H1 (cell line): ENCODE data around the gene ADTRP. TPM values are rescaled to one million over a fixed set of nuclear protein-coding genes. Genes with fewer than 3 reads are reported as not detected.

Source experiments
- CTCF ChIA-PET: fragments of 300-600 bp; sonication (Branson Sonifier 250); formaldehyde crosslinking; loops from one replicate; lab custom pipeline; 2021; ENCODE audit not compliant: partially characterized antibody; lab: Charles Lee
- POLR2A ChIA-PET: fragments of 300-600 bp; sonication (Branson Sonifier 250); formaldehyde crosslinking; loops from one replicate; lab custom pipeline; 2021; ENCODE audit warnings: inconsistent platforms; ENCODE audit not compliant: partially characterized antibody; lab: Charles Lee
- DNase-seq, 2 experiments: peaks; one replicate each; pipeline versions ENCODE4 v3.0.0 to v3.0.0-alpha.2; 2010 to 2022; ENCODE audit warnings: low spot score in 2 of 2, low read depth in 1 of 2, mixed read lengths in 1 of 2
- FAIRE-seq: peaks from 2 replicates; lab custom pipeline; 2011; peaks lifted over from hg19 to GRCh38; lab: Jason Lieb, UNC
- H2AFZ ChIP-seq: 2 replicates; pipeline ENCODE4 v1.8.1; 2012; ENCODE audit warnings: low read length, inconsistent platforms
- H2AK5ac ChIP-seq: 2 replicates; pipeline ENCODE4 v1.6.1; 2013; ENCODE audit warnings: low read depth, low read length
- H2BK120ac ChIP-seq: replicated peaks from 2 replicates; pipeline ENCODE3; 2013; ENCODE audit warnings: low read depth, low read length, inconsistent platforms
- H2BK12ac ChIP-seq: 2 replicates; pipeline ENCODE4 v1.6.1; 2013; ENCODE audit warnings: low read depth, low read length
- H2BK15ac ChIP-seq: 2 replicates; pipeline ENCODE4 v1.6.1; 2013; ENCODE audit warnings: low read length
- H2BK20ac ChIP-seq: 2 replicates; pipeline ENCODE4 v1.6.1; 2013; ENCODE audit warnings: low read length
- H2BK5ac ChIP-seq: 2 replicates; pipeline ENCODE4 v1.6.1; 2013; ENCODE audit warnings: low read depth, low read length
- H3K14ac ChIP-seq: 2 replicates; pipeline ENCODE4 v1.6.1; 2013; ENCODE audit warnings: inconsistent platforms; ENCODE audit not compliant: insufficient read length
- H3K18ac ChIP-seq: 2 replicates; pipeline ENCODE4 v1.6.1; 2013; ENCODE audit warnings: low read length; ENCODE audit errors: extremely low read depth
- H3K23ac ChIP-seq: 2 replicates; pipeline ENCODE4 v1.6.1; 2013; ENCODE audit warnings: inconsistent platforms; ENCODE audit not compliant: insufficient read length
- H3K23me2 ChIP-seq: 2 replicates; pipeline ENCODE4 v1.6.1; 2013; ENCODE audit warnings: low read depth, low read length
- H3K27ac ChIP-seq: 2 replicates; pipeline ENCODE4 v1.6.1; 2011; ENCODE audit warnings: low read depth, low read length, inconsistent platforms
- H3K27me3 ChIP-seq, 4 experiments: replicated peaks in 1 of 4; 1 replicate in 1 of 4; 2 replicates in 3 of 4; pipeline versions ENCODE4 v1.6.1 to v1.8.1; 2011 to 2013; ENCODE audit warnings: low read length in 3 of 4, mild to moderate bottlenecking in 3 of 4, inconsistent platforms in 2 of 4, mixed read lengths in 2 of 4, moderate library complexity in 1 of 4; ENCODE audit not compliant: control insufficient read depth in 3 of 4, insufficient read depth in 3 of 4; ENCODE audit errors: extremely low read depth in 1 of 4
- H3K36me3 ChIP-seq, 4 experiments: 2 replicates each; pipeline versions ENCODE4 v1.6.1 to v1.8.1; 2011 to 2013; ENCODE audit warnings: mild to moderate bottlenecking in 4 of 4, low read length in 3 of 4, moderate library complexity in 2 of 4, control low read depth in 1 of 4, inconsistent platforms in 1 of 4; ENCODE audit not compliant: insufficient read depth in 4 of 4, control insufficient read depth in 2 of 4
- H3K4ac ChIP-seq: replicated peaks from 2 replicates; pipeline ENCODE3; 2013; ENCODE audit warnings: low read length, low read depth, mixed read lengths, inconsistent platforms; ENCODE audit not compliant: insufficient read length
- H3K4me1 ChIP-seq, 4 experiments: replicated peaks in 1 of 4; 1 replicate in 1 of 4; 2 replicates in 3 of 4; pipeline versions ENCODE4 v1.6.1 to v1.8.1; 2011 to 2013; ENCODE audit warnings: low read length in 3 of 4, inconsistent platforms in 2 of 4, mixed read lengths in 1 of 4; ENCODE audit not compliant: insufficient read depth in 4 of 4, control insufficient read depth in 3 of 4
- H3K4me2 ChIP-seq, 2 experiments: 2 replicates each; pipeline versions ENCODE4 v1.6.1 to v1.8.1; 2011 to 2013; ENCODE audit warnings: low read depth in 2 of 2, low read length in 2 of 2, control low read depth in 1 of 2, inconsistent platforms in 1 of 2, mild to moderate bottlenecking in 1 of 2; ENCODE audit not compliant: insufficient read depth in 1 of 2
- H3K4me3 ChIP-seq, 4 experiments: fragments of 200-600, 300-600 bp in 1 of 4; sonication (generic), shearing (Covaris generic), sonication (Bioruptor Twin) in 1 of 4; 2 replicates each; pipeline versions ENCODE4 v1.5.1 to v1.8.1; 2011 to 2016; ENCODE audit warnings: low read length in 4 of 4, low read depth in 3 of 4, control low read depth in 2 of 4, inconsistent platforms in 2 of 4, mild to moderate bottlenecking in 2 of 4, mixed read lengths in 1 of 4, moderate library complexity in 1 of 4; ENCODE audit not compliant: insufficient read depth in 2 of 4; ENCODE audit errors: extremely low read depth in 1 of 4
- H3K56ac ChIP-seq: replicated peaks from 2 replicates; pipeline ENCODE3; 2013; ENCODE audit warnings: low read depth, mild to moderate bottlenecking, mixed read lengths, low read length, inconsistent platforms; ENCODE audit not compliant: insufficient read length
- H3K79me1 ChIP-seq: 2 replicates; pipeline ENCODE4 v1.6.1; 2013; ENCODE audit warnings: low read depth, low read length, control low read depth
- H3K79me2 ChIP-seq, 2 experiments: 2 replicates each; pipeline versions ENCODE4 v1.6.1 to v1.8.1; 2012 to 2013; ENCODE audit warnings: low read length in 2 of 2, mild to moderate bottlenecking in 2 of 2, inconsistent platforms in 1 of 2; ENCODE audit not compliant: insufficient read depth in 2 of 2, control insufficient read depth in 1 of 2
- H3K9ac ChIP-seq, 4 experiments: replicated peaks in 1 of 4; 1 replicate in 1 of 4; 2 replicates in 3 of 4; pipeline versions ENCODE4 v1.6.1 to v1.8.1; 2011 to 2013; ENCODE audit warnings: low read depth in 3 of 4, low read length in 3 of 4, control low read depth in 2 of 4, mild to moderate bottlenecking in 2 of 4, moderate library complexity in 2 of 4, inconsistent platforms in 1 of 4; ENCODE audit errors: extremely low read depth in 1 of 4
- H3K9me3 ChIP-seq, 2 experiments: 2 replicates each; pipeline versions ENCODE4 v1.6.1 to v1.8.1; 2012 to 2013; ENCODE audit warnings: mild to moderate bottlenecking in 2 of 2, moderate library complexity in 2 of 2, control low read depth in 1 of 2, inconsistent platforms in 1 of 2, low read depth in 1 of 2, low read length in 1 of 2, mixed read lengths in 1 of 2; ENCODE audit not compliant: insufficient read depth in 2 of 2
- H4K20me1 ChIP-seq, 2 experiments: replicated peaks in 1 of 2; 2 replicates each; pipeline versions ENCODE3 to v1.8.1; 2011 to 2013; ENCODE audit warnings: inconsistent platforms in 2 of 2, low read length in 2 of 2, mild to moderate bottlenecking in 1 of 2; ENCODE audit not compliant: insufficient read depth in 2 of 2, control insufficient read depth in 1 of 2
- H4K5ac ChIP-seq: 2 replicates; pipeline ENCODE4 v1.6.1; 2013; ENCODE audit warnings: low read length, low read depth, mixed read lengths, inconsistent platforms; ENCODE audit not compliant: insufficient read length
- H4K8ac ChIP-seq: 2 replicates; pipeline ENCODE4 v1.8.0; 2013; ENCODE audit warnings: mild to moderate bottlenecking, moderate library complexity, low read length, inconsistent platforms; ENCODE audit not compliant: insufficient read depth; ENCODE audit errors: extremely low read depth
- H4K91ac ChIP-seq: replicated peaks from 2 replicates; pipeline ENCODE3; 2013; ENCODE audit warnings: low read length, mixed read lengths, inconsistent platforms; ENCODE audit not compliant: insufficient read length
- BACH1 ChIP-seq: IDR thresholded peaks from 2 replicates; pipeline ENCODE4 v1.6.1; 2012; ENCODE audit warnings: low read length, improper control_type of control experiment
- CTCF ChIP-seq, 3 experiments: IDR thresholded peaks; 1 replicate in 2 of 3; 2 replicates in 1 of 3; pipeline versions ENCODE4 v1.5.1 to v1.6.1; 2011; ENCODE audit warnings: low read length in 3 of 3, mild to moderate bottlenecking in 3 of 3, inconsistent platforms in 2 of 3, low read depth in 1 of 3, moderate library complexity in 1 of 3; ENCODE audit not compliant: insufficient read depth in 1 of 3; ENCODE audit errors: control extremely low read depth in 1 of 3
- EGR1 ChIP-seq: IDR thresholded peaks from 2 replicates; pipeline ENCODE4 v1.6.1; 2011; ENCODE audit warnings: low read depth, low read length, borderline replicate concordance
- FOSL1 ChIP-seq: IDR thresholded peaks from 2 replicates; pipeline ENCODE4 v1.6.1; 2011; ENCODE audit warnings: mild to moderate bottlenecking, low read depth, low read length, moderate library complexity; ENCODE audit not compliant: insufficient read depth
- GABPA ChIP-seq: IDR thresholded peaks from 2 replicates; pipeline ENCODE4 v1.6.1; 2011; ENCODE audit warnings: mild to moderate bottlenecking, low read length, moderate library complexity, borderline replicate concordance; ENCODE audit not compliant: insufficient read depth
- NANOG ChIP-seq: IDR thresholded peaks from 2 replicates; pipeline ENCODE4 v1.6.1; 2011; ENCODE audit warnings: low read length, low read depth, mild to moderate bottlenecking, inconsistent platforms; ENCODE audit not compliant: insufficient read depth, poor library complexity, severe bottlenecking
- PHF8 ChIP-seq: fragments of 200-600 bp; sonication (generic); conservative IDR thresholded peaks from 2 replicates; pipeline ENCODE4 v1.7.1; 2012; ENCODE audit warnings: low read depth, mild to moderate bottlenecking, inconsistent platforms, low read length, moderate library complexity
- SP2 ChIP-seq: IDR thresholded peaks from 2 replicates; pipeline ENCODE4 v1.6.1; 2012; ENCODE audit warnings: mild to moderate bottlenecking, low read length, inconsistent platforms
- SP4 ChIP-seq: IDR thresholded peaks from 2 replicates; pipeline ENCODE4 v1.6.1; 2012; ENCODE audit warnings: low read length, inconsistent platforms
- ZNF274 ChIP-seq: IDR thresholded peaks from 2 replicates; pipeline ENCODE4 v1.7.0; 2012; ENCODE audit warnings: low read length, borderline replicate concordance; ENCODE audit errors: extremely low read depth
- WGBS, 2 experiments: shearing (Covaris generic) in 1 of 2; methylation state at CpG; one replicate each; pipeline versions ENCODE4 v1.1.6 to v1.1.7; 2013 to 2015; ENCODE audit warnings: low lambda C conversion rate in 2 of 2, mixed read lengths in 2 of 2, inconsistent platforms in 1 of 2, low coverage in 1 of 2, missing lambda C conversion rate in 1 of 2; ENCODE audit not compliant: insufficient replicate concordance in 2 of 2, insufficient coverage in 1 of 2, insufficient read length in 1 of 2; ENCODE audit errors: extremely low coverage in 1 of 2, missing lambda C conversion rate in 1 of 2; 5-methylcytosine and 5-hydroxymethylcytosine counted together
- polyA plus RNA-seq, 7 experiments: library from polyadenylated mRNA; depleted of rRNA in 3 of 7; stranded (reverse) in 5 of 7; unstranded in 2 of 7; fragments of >200 nt in 5 of 7; fragments of 200-250 nt in 2 of 7; gene quantifications; 1 replicate in 5 of 7; 2 replicates in 1 of 7; 4 replicates in 1 of 7; pipeline versions ENCODE4 v1.2.1 to v1.2.3, GENCODE V29; 2011 to 2013; ENCODE audit warnings: missing spikeins in 2 of 7, mixed read lengths in 2 of 7
- total RNA-seq: library from RNA; stranded (reverse); fragmentation: NEBNext Ultra II Directional; extraction: Animal tissue kit (Norgen Biotek cat#: 25700); gene quantifications from 2 replicates; pipeline ENCODE4 v1.2.1, GENCODE V29; 2021
- TF ChIP-seq, protein P1 (sequence below): IDR thresholded peaks from 2 replicates; pipeline ENCODE4 v1.6.1; 2011; ENCODE audit warnings: low read depth, mild to moderate bottlenecking, low read length; ENCODE audit not compliant: insufficient read depth

ADTRP gene
- total and polyA plus RNA-seq, 2 of the 8 experiments (the other 6 are each of a cell fraction or from before 2014, with no cell fraction given): 0.08 to 0.45 TPM

DNA sequence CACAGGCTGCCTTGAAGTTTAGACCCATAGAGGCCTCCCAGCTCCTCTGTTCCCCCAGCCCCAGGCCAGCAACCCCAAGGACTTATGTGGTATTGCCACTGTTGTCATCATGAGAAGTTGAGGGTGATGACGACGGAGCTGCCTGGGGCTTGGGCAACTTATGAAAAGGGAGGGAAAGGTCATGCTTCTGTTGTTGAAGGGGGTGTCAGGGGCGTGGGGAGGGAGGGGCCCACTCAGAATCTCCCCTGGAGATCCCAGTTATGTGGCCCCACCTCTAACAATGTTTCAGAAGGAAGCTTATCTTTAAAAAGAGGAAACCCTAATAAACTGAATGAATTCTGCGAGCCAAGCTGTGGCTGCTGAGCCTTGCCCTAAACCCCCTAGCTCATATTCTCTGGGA lies 4.2 kb downstream of the ADTRP start:
- POLR2A ChIA-PET: no interaction called here
- FAIRE-seq (no peak), DNase-seq (no peak)
- H3K27me3 ChIP-seq: no peaks in the 10 kb centered on the region
- H4K5ac ChIP-seq: no peak overlapping the region
- no peaks in the 10 kb centered on the region for H4K20me1 ChIP-seq
- no peak overlapping the region for H2AK5ac ChIP-seq
- no peak overlapping the region for H3K14ac ChIP-seq
- H2BK20ac ChIP-seq: no peak overlapping the region
- H3K4me1 ChIP-seq: peaks cover 0 to 8% (median 3%) of the 10 kb centered on the region in 4 experiments; a peak in 5 of 7 replicates
- H3K23ac ChIP-seq: no peak overlapping the region
- H2BK15ac ChIP-seq: no peak overlapping the region
- H3K79me1 ChIP-seq: no peaks in the 10 kb centered on the region
- H3K4ac ChIP-seq: no peak overlapping the region
- no peaks in the 10 kb centered on the region for H3K79me2 ChIP-seq
- no peaks in the 10 kb centered on the region for H3K9me3 ChIP-seq
- no peaks in the 10 kb centered on the region for H3K23me2 ChIP-seq
- no peak overlapping the region for H3K4me3 ChIP-seq
- H2BK120ac ChIP-seq: no peak overlapping the region
- H3K4me2 ChIP-seq: no peak overlapping the region
- H4K8ac ChIP-seq: no peak overlapping the region
- no peak overlapping the region for H4K91ac ChIP-seq
- WGBS, 2 experiments: 70% methylated on average over 4 of the region's 4 CpGs; no CpG with 5 or more reads in 1 of the 2 experiments
- no peak overlapping the region for H3K9ac ChIP-seq
- no peak overlapping the region for H3K56ac ChIP-seq
- H3K18ac ChIP-seq: no peak overlapping the region; the same call in 1 of the 2 replicates
- H2AFZ ChIP-seq: no peak overlapping the region
- CTCF ChIA-PET: interaction anchor here (1.0 to 1.1 kb wide), 4 partner anchors 9 to 75 kb away, joined by 3 to 4 read pairs (median 3); no protein-coding TSS in a partner anchor
- H2BK5ac ChIP-seq: no peak overlapping the region
- H3K36me3 ChIP-seq: no peaks in the 10 kb centered on the region
- H3K27ac ChIP-seq: no peak overlapping the region
- 0 out of 2 replicates have a peak overlapping the region, but pooled peaks have one; percentile 27 for H2BK12ac ChIP-seq
- no peak for TF ChIP-seq BACH1
- TF ChIP-seq PHF8: no peak
- no peak for TF ChIP-seq SP4
- no peak for TF ChIP-seq CTCF (IDR thresholded peaks at IDR 0.05; ENCODE audit: control extremely low read depth in 1 of 3, insufficient read depth in 1 of 3, low read depth in 1 of 3, low read length in 3 of 3)
- TF ChIP-seq, protein P1, sequence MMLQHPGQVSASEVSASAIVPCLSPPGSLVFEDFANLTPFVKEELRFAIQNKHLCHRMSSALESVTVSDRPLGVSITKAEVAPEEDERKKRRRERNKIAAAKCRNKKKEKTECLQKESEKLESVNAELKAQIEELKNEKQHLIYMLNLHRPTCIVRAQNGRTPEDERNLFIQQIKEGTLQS: no peak
- no peak for TF ChIP-seq FOSL1
- TF ChIP-seq EGR1: no peak
- no peak for TF ChIP-seq SP2
- no peak for TF ChIP-seq NANOG
- TF ChIP-seq ZNF274: no peak
- TF ChIP-seq GABPA: no peak
